Lung (tissue), 10 donors: ENCODE measurements around the gene POM121C. TPM values are rescaled to one million over a fixed set of nuclear protein-coding genes. Genes with fewer than 3 reads are reported as not detected.
A peak's percentile ranks its signal among the peaks of the same experiment; 100 is the strongest.
"Not testable (repeated sequence)": the region's sequence is repeated elsewhere in the genome, so short reads cannot be mapped to it uniquely, and the experiment has no call there.

Experiments
- ATAC-seq: fragments of 200-7000 bp; cut with Tn5 transposase; one replicate; pipeline ENCODE4 v1.9.1; 2020; ENCODE audit warnings: moderate number of reproducible peaks; ENCODE audit not compliant: insufficient read depth, low FRiP score
- DNase-seq, 3 donors: peaks; one replicate each; pipeline ENCODE4 v3.0.0-alpha.2; 2013 to 2017
- H3K27ac ChIP-seq, 2 donors: one replicate each; pipeline ENCODE4 v1.5.1; 2013; ENCODE audit warnings: mild to moderate bottlenecking in 2 of 2, moderate library complexity in 2 of 2, control low read depth in 1 of 2, inconsistent platforms in 1 of 2, low read depth in 1 of 2, low read length in 1 of 2
- H3K27me3 ChIP-seq, 3 donors: one replicate each; pipeline ENCODE4 v1.5.1; 2013; ENCODE audit warnings: low read length in 2 of 3; ENCODE audit not compliant: control insufficient read depth in 3 of 3, insufficient read depth in 3 of 3
- H3K36me3 ChIP-seq, 4 donors: one replicate each; pipeline ENCODE4 v1.5.1; 2013; ENCODE audit warnings: low read length in 4 of 4, mild to moderate bottlenecking in 1 of 4, moderate library complexity in 1 of 4; ENCODE audit not compliant: control insufficient read depth in 4 of 4, insufficient read depth in 4 of 4
- H3K4me1 ChIP-seq, 5 donors: one replicate each; pipeline ENCODE4 v1.5.1; 2013; ENCODE audit warnings: low read length in 5 of 5, mild to moderate bottlenecking in 2 of 5, moderate library complexity in 1 of 5; ENCODE audit not compliant: control insufficient read depth in 5 of 5, insufficient read depth in 5 of 5
- H3K4me3 ChIP-seq: one replicate; pipeline ENCODE4 v1.5.1; 2013; ENCODE audit warnings: mild to moderate bottlenecking, control low read depth, moderate library complexity
- H3K9ac ChIP-seq, 2 donors: one replicate each; pipeline ENCODE4 v1.5.1; 2013; ENCODE audit warnings: low read length in 2 of 2, control low read depth in 1 of 2; ENCODE audit not compliant: insufficient read depth in 1 of 2
- H3K9me3 ChIP-seq, 4 donors: one replicate each; pipeline ENCODE4 v1.5.1; 2013; ENCODE audit warnings: low read length in 3 of 4, mild to moderate bottlenecking in 1 of 4, moderate library complexity in 1 of 4; ENCODE audit not compliant: control insufficient read depth in 4 of 4, insufficient read depth in 3 of 4
- WGBS, 2 donors: extraction: QIAGEN DNeasy Blood & Tissue Kit; methylation state at CpG; one replicate each; pipeline ENCODE4 v1.1.7; 2013; 5-methylcytosine and 5-hydroxymethylcytosine counted together
- polyA plus RNA-seq, 2 donors: library from polyadenylated mRNA; stranded (reverse); fragments of 200-250 nt; gene quantifications; one replicate each; pipeline ENCODE4 v1.2.1, GENCODE V29; 2013
- total RNA-seq, 2 donors: library from RNA; depleted of rRNA in 1 of 2; stranded (reverse); fragments of >200 nt in 1 of 2; gene quantifications; one replicate each; pipeline ENCODE4 v1.2.1, GENCODE V29; 2014 to 2021
- donor health status: Bipolar disorder and iron deficiency.
- donor health status: healthy.
- donor health status: DM: yes; HTN: yes; CAD: no.

POM121C gene
- total and polyA plus RNA-seq, 4 donors: 13.2 to 37.4 (median 21.3) TPM

DNA sequence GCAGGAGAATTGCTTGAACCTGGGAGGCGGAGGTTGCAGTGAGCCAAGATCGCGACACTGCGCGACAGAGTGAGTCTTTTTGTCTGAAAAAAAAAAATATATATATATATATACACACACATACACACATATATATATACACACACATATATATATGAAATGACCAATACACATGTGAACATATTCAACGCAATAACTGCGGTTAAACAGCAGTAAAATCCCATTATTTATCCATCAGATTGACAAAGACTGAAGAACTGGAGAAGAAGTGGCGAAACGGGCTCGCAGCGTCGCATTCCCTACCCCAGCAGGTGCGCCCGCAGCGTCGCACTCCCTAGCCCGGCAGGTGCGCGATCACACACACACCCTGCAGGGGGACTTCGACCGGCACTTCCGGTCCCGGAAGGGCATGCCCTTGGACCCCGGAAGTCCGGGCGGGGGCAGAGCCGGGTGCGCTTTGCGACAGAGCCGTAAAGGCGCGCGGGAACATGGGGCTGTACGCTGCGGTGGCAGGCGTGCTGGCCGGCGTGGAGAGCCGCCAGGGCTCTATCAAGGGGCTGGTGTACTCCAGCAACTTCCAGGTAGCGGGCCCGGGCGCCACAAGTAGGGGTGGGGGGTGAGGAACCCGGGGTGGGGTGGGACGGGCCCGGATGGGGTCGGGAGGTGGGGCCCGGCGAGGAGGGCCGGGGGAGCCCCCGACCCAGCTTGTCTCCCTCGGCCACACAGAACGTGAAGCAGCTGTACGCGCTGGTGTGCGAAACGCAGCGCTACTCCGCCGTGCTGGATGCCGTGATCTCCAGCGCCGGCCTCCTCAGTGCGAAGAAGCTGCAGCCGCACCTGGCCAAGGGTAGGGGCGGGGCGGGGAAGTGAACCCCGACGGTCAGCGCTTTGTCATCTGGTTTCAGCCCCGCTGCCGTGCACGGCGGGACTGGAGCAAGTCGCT is 75.9 kb downstream of the POM121C start:
- ATAC-seq: peak; percentile 98
- not testable (repeated sequence) for H3K36me3 ChIP-seq, DNase-seq

GRCh38 chr7:75404663-75405062 is 81.4 kb downstream of the POM121C start:
- H3K4me1 ChIP-seq, DNase-seq, ATAC-seq, H3K4me3 ChIP-seq, H3K27ac ChIP-seq, H3K9me3 ChIP-seq, H3K27me3 ChIP-seq, H3K9ac ChIP-seq, H3K36me3 ChIP-seq: not testable (repeated sequence)
- WGBS, 2 donors: 75 to 95% methylated on average over 4 of the region's 18 CpGs

More for the DNA sequence above, 75.9 kb downstream of the POM121C start:
- not testable (repeated sequence) for H3K27ac ChIP-seq, H3K9ac ChIP-seq, H3K4me1 ChIP-seq, H3K9me3 ChIP-seq, H3K27me3 ChIP-seq, H3K4me3 ChIP-seq
- WGBS, 2 donors: 26 to 65% methylated on average over 4 to 17 of the region's 74 CpGs

DNA sequence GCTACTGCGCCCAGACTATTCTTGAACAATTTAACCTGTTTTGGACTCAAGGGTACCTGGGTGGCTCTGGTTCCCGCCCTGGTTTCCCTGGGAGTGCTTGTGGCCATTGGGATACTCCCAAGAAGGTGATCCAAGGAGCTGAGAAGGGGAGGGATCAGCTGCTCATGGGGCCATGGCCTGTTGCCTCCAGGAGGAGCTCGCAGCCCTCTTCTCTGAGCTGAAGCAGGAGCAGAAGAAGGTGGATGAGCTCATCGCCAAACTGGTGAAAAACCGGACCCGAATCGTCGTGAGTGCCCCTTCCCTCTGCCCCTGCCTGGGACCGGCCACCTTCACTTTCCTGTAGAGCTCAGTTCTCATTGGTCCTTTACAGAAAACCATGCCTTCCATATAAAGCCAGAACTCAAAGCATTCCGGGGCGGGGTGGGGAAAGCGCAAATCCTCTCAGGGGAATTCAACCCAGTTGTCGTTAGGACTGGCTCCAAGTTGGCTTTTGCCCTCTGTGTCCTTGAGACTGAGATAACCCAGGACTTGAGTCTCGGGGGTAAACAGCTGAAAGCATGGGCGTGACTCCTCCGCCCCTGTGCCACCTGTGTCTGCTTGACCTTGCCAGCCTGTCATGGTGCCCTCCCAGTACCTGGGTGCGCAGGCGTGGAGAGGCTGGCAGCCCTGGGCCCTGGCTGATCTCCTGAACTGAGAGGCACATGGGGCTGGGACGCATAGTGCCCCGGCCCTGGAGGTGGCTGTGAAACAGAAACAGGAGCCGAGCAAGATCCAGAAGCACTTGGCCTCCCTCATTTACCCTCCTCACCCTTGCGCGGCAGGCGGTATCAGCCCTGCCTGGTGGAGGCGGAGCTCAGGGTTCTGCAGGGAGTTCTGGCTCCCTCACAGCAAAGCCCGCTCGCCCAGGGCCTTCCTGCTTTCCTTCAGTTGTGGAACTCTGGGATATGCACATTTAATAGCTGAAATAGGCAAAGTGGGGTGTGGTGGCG is 82.3 kb downstream of the POM121C start:
- H3K36me3 ChIP-seq, H3K27ac ChIP-seq, H3K4me3 ChIP-seq, H3K9me3 ChIP-seq, H3K4me1 ChIP-seq, H3K27me3 ChIP-seq, DNase-seq, H3K9ac ChIP-seq: not testable (repeated sequence)
- peak; percentile 69 for ATAC-seq
- WGBS, 2 donors: no CpG with 5 or more reads among the region's 28 CpGs

DNA sequence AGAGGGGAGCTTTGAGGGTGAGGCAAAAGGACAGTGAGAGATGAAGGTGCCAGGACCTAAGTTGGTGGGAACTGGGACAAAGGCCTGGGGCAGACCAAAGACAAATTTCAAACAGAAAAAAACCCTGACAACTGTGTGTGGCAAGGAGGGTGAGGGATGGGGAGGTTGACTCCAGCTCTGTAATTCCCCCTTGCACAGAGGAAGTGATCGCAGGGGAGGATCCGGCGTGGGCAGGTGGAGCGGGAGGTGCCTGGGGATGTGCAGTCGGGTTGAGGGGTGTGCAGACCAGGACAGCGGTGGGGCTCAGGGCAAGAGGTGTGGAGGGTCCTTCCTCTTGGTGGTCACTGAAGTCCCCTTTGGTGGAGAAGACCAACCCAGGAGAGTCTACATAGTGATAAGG is 85.5 kb downstream of the POM121C start:
- WGBS, 2 donors: no CpG with 5 or more reads among the region's 6 CpGs
- H3K4me3 ChIP-seq, H3K4me1 ChIP-seq, H3K9ac ChIP-seq, ATAC-seq, H3K9me3 ChIP-seq, H3K36me3 ChIP-seq, H3K27me3 ChIP-seq, DNase-seq, H3K27ac ChIP-seq: not testable (repeated sequence)

DNA sequence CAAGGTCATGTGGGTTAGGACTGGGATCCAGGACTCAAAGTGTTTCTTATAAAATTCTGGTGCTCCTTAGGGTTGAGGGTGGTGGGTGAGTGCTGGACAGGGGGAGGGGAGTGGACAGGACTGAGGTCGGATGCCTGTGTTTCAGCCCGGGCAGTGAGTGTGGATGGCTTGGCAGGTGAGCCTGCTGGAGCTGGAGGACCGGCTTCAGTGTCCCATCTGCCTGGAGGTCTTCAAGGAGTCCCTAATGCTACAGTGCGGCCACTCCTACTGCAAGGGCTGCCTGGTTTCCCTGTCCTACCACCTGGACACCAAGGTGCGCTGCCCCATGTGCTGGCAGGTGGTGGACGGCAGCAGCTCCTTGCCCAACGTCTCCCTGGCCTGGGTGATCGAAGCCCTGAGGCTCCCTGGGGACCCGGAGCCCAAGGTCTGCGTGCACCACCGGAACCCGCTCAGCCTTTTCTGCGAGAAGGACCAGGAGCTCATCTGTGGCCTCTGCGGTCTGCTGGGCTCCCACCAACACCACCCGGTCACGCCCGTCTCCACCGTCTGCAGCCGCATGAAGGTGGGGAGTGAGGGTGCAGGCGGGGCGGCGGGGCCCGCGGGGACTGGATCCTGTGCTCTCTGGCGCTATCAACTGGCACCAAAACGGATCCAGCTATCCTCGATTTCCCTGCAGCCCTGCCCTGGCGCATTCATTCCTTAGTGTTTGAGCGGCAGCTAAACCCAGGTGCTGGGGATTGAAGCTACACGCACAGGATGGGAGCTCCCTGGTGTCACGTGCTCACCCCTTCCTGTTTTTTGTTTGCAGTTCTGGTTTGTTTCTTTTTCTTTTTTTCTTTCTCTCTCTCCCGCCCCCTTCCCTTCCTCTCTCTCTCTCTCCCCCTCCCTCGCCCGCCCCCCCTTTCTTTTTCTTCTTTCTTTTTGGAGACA is 87.1 kb downstream of the POM121C start:
- not testable (repeated sequence) for H3K9ac ChIP-seq, H3K27ac ChIP-seq, H3K36me3 ChIP-seq, H3K4me3 ChIP-seq, H3K4me1 ChIP-seq, H3K9me3 ChIP-seq, ATAC-seq, DNase-seq, H3K27me3 ChIP-seq
- WGBS, 2 donors: 82 to 100% methylated on average over 3 to 4 of the region's 34 CpGs

GRCh38 chr7:75397865-75398264 is 88.2 kb downstream of the POM121C start:
- not testable (repeated sequence) for H3K4me1 ChIP-seq, H3K9me3 ChIP-seq, H3K27me3 ChIP-seq, DNase-seq, ATAC-seq, H3K36me3 ChIP-seq, H3K4me3 ChIP-seq, H3K27ac ChIP-seq, H3K9ac ChIP-seq
- WGBS, 2 donors: no CpG with 5 or more reads among the region's 2 CpGs

GRCh38 chr7:75395329-75395728 is 90.8 kb downstream of the POM121C start, which contains the start of gene TRIM73:
Gene TRIM73 (plus strand): TSS chr7:75395629. CDS start chr7:75398934, 3,305 bp downstream.
- not testable (repeated sequence) for H3K27ac ChIP-seq, H3K4me3 ChIP-seq, H3K36me3 ChIP-seq, H3K4me1 ChIP-seq, H3K9ac ChIP-seq, H3K9me3 ChIP-seq, ATAC-seq, DNase-seq, H3K27me3 ChIP-seq
- WGBS, 2 donors: 14 to 26% methylated on average over 11 to 14 of the region's 34 CpGs
